Choroid plexus epithelial cell (primary cell): Measurements from ENCODE around the gene SAMD1.

Experiments
- DNase-seq: peaks from one replicate; pipeline ENCODE4 v3.0.0-alpha.2; 2010; ENCODE audit warnings: low read depth
- H3K4me3 ChIP-seq: 2 replicates; pipeline ENCODE4 v1.5.1; 2011; ENCODE audit warnings: low read depth, mild to moderate bottlenecking, control low read depth, low read length, moderate library complexity
- TF ChIP-seq, protein P1 (sequence below): conservative IDR thresholded peaks from 2 replicates; pipeline ENCODE4 v1.5.1; 2011; ENCODE audit warnings: low read depth, mild to moderate bottlenecking, control low read depth, inconsistent platforms, low read length, moderate library complexity

SAMD1 gene

DNA sequence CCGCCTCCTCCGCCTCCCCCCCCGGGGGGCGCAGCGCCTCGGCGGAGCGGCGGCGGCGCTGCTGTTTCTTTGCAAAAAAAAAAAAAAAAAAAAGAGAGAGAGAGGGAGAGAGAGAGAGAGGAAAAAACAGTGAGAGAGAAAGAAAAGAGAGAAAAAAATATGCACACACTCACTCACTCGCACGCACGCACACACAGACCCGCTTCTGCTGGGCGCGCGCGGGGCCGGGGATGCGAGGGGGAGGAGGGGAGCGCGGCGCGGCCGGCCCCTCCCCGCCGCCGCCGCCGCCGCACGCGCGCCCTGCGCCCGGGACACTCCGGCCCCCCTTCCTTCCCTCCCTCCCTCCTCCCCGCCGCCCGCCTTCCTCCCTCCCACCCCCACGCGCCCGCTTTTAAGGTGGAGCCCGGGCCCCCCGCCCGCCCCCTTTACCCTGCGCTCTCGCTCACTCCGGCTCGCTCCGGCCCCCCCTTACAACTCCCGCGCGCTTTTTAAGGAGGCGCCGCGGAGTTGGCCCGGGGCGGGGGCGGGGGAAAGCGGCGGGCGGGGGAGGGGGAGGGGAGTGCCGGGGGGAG is at the start of gene SAMD1:
SAMD1 (minus strand) TSS at position 243 of the 572 bp plus-strand sequence.
- DNase-seq = peak; percentile 91
- TF ChIP-seq, protein P1, sequence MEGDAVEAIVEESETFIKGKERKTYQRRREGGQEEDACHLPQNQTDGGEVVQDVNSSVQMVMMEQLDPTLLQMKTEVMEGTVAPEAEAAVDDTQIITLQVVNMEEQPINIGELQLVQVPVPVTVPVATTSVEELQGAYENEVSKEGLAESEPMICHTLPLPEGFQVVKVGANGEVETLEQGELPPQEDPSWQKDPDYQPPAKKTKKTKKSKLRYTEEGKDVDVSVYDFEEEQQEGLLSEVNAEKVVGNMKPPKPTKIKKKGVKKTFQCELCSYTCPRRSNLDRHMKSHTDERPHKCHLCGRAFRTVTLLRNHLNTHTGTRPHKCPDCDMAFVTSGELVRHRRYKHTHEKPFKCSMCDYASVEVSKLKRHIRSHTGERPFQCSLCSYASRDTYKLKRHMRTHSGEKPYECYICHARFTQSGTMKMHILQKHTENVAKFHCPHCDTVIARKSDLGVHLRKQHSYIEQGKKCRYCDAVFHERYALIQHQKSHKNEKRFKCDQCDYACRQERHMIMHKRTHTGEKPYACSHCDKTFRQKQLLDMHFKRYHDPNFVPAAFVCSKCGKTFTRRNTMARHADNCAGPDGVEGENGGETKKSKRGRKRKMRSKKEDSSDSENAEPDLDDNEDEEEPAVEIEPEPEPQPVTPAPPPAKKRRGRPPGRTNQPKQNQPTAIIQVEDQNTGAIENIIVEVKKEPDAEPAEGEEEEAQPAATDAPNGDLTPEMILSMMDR = no peak
- H3K4me3 ChIP-seq = peak within 1 kb of the TSS; percentile 64

DNA sequence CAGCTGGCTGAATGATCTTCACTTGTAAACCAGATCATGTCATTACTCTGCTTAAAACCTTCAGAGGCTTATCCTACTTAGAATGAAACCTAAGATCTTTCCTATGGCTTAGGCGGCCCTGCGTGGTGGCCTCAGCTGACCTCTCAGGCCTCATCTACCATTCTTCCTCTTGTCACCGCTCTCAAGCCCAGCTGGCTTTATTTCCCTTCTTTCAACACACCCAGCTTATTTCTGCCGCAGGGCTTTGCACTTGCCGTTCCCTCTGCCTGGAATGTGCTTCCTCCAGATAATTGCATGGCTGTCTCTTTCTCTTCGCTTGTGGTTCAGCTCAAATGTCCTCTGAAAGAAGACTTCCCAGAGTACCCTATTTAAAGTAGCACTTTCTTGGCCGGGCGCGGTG is 49.4 kb upstream of the SAMD1 start:
- no peak overlapping the region for H3K4me3 ChIP-seq
- TF ChIP-seq, protein P1 = no peak
- DNase-seq = no peak

DNA sequence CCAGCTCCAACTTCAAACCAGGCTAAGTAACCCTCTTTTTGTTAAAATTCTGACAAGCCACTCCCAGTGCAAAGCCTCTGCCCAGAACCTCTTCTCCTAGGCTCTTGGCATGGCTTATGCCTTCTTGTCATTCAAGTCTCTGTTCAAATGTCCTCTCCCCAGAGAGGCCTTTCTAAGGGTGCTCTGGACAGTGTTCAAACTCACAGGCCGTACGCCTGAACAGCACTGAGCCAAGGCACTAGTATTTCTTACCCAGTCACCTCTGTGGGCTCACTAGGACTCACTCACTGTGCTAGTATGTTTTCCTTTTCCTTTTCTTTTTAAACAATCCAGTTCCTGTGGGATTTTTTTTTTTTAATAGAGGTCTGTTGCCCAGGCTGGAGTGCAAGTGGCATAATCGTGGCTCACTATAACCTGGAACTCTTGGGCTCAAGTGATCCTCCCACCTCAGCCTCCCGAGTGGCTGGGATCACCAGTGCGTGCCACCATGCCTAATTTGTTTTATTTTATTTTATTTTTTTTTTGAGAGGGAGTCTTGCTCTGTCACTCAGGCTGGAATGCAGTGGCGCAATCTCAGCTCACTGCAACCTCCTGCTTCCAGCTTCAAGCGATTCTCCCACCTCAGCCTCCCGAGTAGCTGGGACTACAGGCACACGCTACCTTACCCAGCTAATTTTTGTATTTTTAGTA is 48.2 kb upstream of the SAMD1 start:
- TF ChIP-seq, protein P1 = no peak
- DNase-seq = peak; percentile 53
- H3K4me3 ChIP-seq = no peak overlapping the region

DNA sequence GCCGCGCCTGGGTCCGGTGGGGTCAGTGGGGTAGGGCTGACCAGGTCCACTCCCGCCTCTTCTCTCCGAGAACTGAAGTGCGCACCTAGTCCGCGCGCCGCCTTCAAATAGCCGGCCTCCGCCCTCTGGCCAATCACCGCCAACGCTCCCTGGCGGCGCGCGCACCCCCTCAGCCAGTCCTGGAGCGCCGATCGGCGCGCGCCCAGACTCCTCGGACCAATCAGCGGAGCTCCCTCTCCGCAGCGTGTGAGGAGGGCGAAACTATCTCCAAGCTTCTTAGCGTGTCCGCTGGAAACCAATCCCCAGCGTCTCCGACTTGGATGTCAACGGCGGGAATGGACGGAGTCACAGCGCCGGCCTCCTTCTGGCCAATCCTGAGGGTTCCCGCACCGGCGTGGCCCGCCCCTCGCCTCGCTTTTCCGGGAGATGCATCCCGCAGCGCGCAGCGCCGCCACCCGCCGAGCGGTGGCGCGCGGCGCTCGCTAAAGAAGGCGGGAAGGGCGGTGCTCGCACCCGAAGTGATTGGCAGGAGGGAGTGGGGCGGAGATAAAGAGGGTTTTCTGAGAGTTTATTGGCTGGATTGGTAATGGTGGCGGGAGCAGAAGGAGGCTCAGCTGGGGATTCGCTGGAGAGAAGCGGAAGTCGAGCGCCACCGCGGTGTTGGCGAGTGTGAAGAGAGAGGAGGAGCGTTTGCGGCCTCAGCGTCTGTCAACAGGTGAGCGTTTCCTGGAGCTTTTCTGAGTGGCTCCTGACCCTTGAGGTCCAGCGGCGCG is 46.1 kb upstream of the SAMD1 start, which contains the start of gene ASF1B:
ASF1B (minus strand) TSS at position 81 of the 773 bp plus-strand sequence. CDS start 133 bp downstream, outside the sequence.
- DNase-seq = peak; percentile 100
- peak within 1 kb of the TSS; percentile 79 for H3K4me3 ChIP-seq
- TF ChIP-seq, protein P1 = peak; percentile 50

DNA sequence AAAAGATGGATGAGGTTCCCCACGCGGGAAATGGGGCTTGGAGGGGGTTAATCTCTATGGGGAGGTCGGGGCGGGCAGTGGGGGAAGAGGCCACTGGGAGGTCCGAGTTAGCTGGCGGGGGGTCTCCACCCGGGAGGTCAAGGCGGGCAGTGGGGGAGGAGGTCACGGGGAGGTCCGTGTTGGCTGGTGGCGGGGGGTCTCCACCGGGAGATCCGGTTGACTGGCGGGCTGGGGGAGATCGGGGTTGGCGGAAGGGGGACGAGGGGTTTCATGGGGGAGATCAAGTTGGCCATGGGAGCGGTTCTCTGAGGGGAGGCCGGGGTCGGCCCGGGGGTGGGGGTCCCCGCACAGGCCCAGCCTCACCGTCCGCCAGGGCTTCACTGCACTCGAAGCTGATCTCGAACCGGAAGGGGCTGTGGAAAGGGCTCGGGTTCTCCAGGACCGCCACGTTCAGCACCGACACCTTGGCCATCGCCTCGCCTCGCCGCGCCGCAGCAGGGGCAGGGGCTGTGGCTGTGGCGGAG is 45.5 kb upstream of the SAMD1 start:
- peak overlapping the region; percentile 79 for H3K4me3 ChIP-seq
- no peak for DNase-seq
- TF ChIP-seq, protein P1 = no peak

DNA sequence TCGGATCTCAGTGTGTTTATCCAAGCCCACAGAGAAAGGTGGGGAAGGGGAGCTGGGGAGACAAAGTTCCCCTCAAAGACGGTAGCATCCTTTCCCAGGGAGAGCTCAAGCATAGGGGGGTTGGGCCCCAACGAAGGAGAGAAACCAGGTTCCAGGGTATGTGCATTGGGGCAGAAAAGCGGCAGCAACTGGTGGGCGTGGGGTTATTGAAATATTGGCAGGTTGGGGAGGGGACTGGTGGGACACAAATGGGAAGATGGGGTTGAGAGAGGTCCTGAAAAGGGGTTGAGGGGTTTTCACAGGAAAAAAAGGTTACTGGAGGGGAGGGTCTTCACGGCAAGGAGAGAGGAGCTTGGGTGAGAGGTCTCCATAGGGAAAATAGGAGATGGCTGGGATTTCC is 44.8 kb upstream of the SAMD1 start:
- TF ChIP-seq, protein P1 = no peak
- no peak overlapping the region for H3K4me3 ChIP-seq
- no peak for DNase-seq
